Cerebellar cortex (tissue), 1 donor: ENCODE data around the gene TICAM1.

Source experiments
- DNase-seq: peaks from one replicate; pipeline ENCODE4 v3.0.0-alpha.2; 2015; ENCODE audit warnings: low spot score

The TICAM1 gene

DNA sequence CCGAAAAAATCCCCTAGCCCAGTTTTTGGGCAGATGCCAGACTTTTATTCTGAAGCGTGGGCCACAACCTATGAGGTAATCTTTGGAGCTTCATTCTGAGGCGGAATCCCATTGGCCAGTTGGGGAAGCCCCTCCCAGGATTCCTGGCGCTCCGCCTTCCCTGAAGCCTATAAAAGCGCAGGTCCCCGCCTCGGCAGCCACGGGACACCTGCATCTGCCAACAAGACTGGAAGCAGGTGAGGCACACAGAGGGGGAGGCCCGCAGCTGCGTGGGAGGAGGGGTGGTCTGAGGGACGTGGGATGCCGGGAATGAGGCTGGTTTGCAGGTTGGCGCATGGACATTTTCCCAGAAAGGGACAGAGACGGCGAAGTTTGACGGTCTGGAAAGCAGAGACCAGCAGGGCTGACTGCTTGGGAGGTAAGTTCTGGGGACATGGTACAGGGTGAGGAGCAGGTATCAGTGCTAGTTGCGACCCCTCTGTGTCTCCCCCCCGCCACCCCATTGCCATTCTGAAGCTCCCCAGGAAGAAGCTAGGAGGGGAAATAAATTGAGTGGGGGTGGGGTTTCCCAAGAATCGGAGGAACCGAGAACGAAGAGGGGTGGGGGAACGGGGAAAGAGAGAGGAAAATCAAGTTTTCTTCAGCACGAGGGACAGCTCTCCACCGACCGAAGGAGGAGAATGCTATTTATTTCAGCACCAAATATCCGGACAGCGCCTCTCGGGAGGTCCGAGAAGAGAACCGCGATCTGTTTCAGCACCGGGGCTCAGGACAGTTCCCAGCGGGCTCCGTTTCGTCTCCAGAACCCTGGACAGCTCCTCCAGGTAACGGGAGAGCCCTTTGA lies 62.4 kb downstream of the TICAM1 start:
- DNase-seq = peak; percentile 97
